ENCODE measurements around the gene SAMD13.

The SAMD13 gene

GRCh38 chr1:84370266-84370665, 68.8 kb downstream of the SAMD13 start:
- H3K4me3 ChIP-seq (ENCODE audit: low read depth, low read length) = no peak overlapping the region

- no peak overlapping the region for H3K4me3 ChIP-seq (ENCODE audit: low read depth, low read length)
Observed at GRCh38 chr1:84370831-84371394, 69.4 kb downstream of the SAMD13 start.

- H3K4me3 ChIP-seq (ENCODE audit: low read depth, low read length) = no peak overlapping the region
Observed at GRCh38 chr1:84373436-84374141, 72.1 kb downstream of the SAMD13 start.

- H3K4me3 ChIP-seq (ENCODE audit: low read depth, low read length) = no peak overlapping the region
Observed at GRCh38 chr1:84374991-84375696, 73.6 kb downstream of the SAMD13 start.

- no peak overlapping the region for H3K4me3 ChIP-seq (ENCODE audit: low read depth, low read length)
Observed at GRCh38 chr1:84376000-84376910, 74.7 kb downstream of the SAMD13 start.

GRCh38 chr1:84377480-84378095, 76.1 kb downstream of the SAMD13 start:
- H3K4me3 ChIP-seq (ENCODE audit: low read depth, low read length) = no peak overlapping the region

- H3K4me3 ChIP-seq (ENCODE audit: low read depth, low read length) = no peak overlapping the region
Observed at GRCh38 chr1:84379138-84379916, 77.8 kb downstream of the SAMD13 start.

DNA sequence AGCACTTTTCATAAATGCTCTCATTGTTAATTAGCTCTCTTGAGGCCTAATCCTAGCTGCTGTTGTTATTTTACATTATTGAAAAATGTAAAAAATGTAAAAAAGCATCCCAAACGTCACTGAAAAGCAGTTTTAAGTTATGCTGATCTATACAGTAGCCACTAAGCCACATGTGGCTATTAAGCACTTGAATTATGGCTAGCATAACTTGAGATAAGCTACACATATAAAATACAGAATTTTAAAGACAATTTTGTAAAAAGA, 78.3 kb downstream of the SAMD13 start:
- H3K4me3 ChIP-seq (ENCODE audit: low read depth, low read length) = no peak overlapping the region

DNA sequence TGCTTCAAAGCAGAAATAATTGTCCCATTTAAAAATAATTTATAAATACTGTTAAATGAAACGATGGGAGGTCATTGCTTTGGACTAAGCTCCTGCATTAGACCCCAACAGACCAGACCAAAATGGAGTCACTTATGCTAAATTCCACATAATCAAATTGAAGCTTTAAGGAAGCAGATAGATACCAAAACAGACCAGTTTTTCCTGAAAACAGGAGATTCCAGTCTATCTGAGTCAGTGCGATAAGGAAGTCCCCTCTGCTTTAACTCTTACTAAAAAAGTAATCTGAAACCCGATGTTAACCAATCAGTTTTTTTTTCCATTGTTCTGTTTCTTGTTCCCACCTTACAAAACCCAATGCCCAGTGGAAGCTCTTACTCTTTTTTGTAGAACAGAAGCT, 80.6 kb downstream of the SAMD13 start:
- H3K4me3 ChIP-seq (ENCODE audit: low read depth, low read length) = no peak overlapping the region

- no peak overlapping the region for H3K4me3 ChIP-seq (ENCODE audit: low read depth, low read length)
Observed at GRCh38 chr1:84385347-84385746, 83.8 kb downstream of the SAMD13 start.

DNA sequence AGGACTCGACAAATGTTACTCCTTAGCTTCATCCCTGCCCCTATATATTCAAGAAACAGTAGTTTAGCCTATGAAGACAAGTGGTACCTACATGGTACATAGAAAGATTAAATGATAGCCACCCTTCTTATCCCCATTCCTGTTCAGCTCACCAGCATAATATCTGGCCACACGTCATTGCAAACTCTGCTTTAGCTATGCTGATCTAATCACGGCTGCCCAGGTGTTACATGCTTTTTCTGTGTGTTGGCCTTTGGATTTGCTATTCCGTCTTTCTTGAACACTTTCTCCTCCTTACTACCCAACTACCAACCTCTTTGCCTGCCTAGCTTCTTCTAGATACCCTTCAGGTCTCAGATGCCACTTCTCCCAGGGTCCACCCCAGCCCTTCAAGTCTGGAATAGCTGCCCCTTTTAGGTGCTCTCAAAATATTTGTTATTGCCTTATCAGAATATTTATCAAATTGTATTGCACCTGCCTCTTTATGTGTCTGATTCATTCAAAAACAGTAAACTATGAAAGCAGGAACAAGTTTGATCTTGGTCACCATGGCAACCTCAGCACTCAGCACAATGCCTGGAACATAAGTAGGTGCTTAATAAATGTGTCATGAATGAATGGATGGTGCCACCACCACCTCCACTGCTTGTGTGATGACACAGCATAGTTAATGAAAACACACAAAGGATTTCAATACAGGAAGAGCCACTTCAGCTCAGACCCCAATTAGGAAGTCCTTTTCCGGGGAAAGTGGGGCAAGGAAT, 85.4 kb downstream of the SAMD13 start:
- no peak overlapping the region for H3K4me3 ChIP-seq (ENCODE audit: low read depth, low read length)

- no peak overlapping the region for H3K4me3 ChIP-seq (ENCODE audit: low read depth, low read length)
Observed at GRCh38 chr1:84387480-84388163, 86.1 kb downstream of the SAMD13 start.

DNA sequence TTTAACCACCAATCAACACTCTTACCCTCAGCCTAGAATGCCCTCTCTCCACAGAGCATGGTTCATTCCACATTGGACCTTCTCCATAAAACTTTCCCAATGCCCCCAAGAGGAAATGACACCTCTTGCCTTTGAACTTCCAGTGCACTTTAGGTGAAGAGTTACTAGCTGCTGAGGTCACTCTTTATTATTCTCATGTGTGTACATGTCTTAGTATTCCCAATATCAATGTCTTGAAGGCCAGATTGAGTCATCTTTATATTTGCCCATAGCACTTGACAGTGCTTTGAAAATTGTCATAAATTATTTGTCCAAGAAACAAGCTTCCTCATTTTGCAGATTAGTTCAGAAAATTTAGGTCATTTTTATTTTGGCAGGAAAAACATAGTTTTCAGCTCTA, 88.7 kb downstream of the SAMD13 start:
- H3K4me3 ChIP-seq (ENCODE audit: low read depth, low read length) = no peak overlapping the region

- no peak within 1 kb of the TSS for H3K4me3 ChIP-seq (ENCODE audit: low read depth, low read length)
Observed at GRCh38 chr1:84398175-84399155, 97.0 kb downstream of the SAMD13 start, which contains the start of gene DNASE2B. Gene DNASE2B (plus strand): TSS chr1:84398484. CDS start chr1:84398565, 81 bp downstream.

All from iPS-11a (cell line).